MG63 (cell line): ENCODE measurements around the gene SMIM1. TPM values are rescaled to one million over a fixed set of nuclear protein-coding genes. Genes with fewer than 3 reads are reported as not detected.

Experiments
- DNase-seq: peaks from one replicate; pipeline ENCODE4 v3.0.0-alpha.2; 2020
- H3K27me3 ChIP-seq: fragments of 250-450 bp; sonication (Bioruptor Pico); 2 replicates; pipeline ENCODE4 v1.5.1; 2020; ENCODE audit warnings: mild to moderate bottlenecking, moderate library complexity
- H3K36me3 ChIP-seq: fragments of 250-450 bp; sonication (Bioruptor Pico); 2 replicates; pipeline ENCODE4 v1.5.1; 2020; ENCODE audit warnings: mild to moderate bottlenecking, moderate library complexity
- H3K4me3 ChIP-seq: fragments of 250-450 bp; sonication (Bioruptor Pico); 2 replicates; pipeline ENCODE4 v1.5.1; 2020; ENCODE audit warnings: mild to moderate bottlenecking, moderate library complexity
- H3K9me3 ChIP-seq: fragments of 250-450 bp; sonication (Bioruptor Pico); 2 replicates; pipeline ENCODE4 v1.5.1; 2020; ENCODE audit warnings: mild to moderate bottlenecking, moderate library complexity
- total RNA-seq: library from RNA; depleted of rRNA; stranded (reverse); fragments of >200 nt; shearing (Covaris generic); gene quantifications from 2 replicates; pipeline ENCODE4 v1.2.3, GENCODE V29; 2014; ENCODE audit warnings: low replicate concordance; rRNA removed

SMIM1 gene
- total RNA-seq, 1 experiment from 2014 or later = not detected

- Histone ChIP-seq H3K4me3 (no peak overlapping the region), H3K36me3 (peaks cover 4% of the 10 kb centered on the region; the same call in 1 of the 2 replicates), H3K27me3 (no peaks in the 10 kb centered on the region), H3K9me3 (no peaks in the 10 kb centered on the region)
- DNase-seq = no peak
These were observed 44.7 kb downstream of the SMIM1 start for GRCh38 chr1:3817138-3817740.

GRCh38 chr1:3817821-3818597 lies 45.5 kb downstream of the SMIM1 start:
- no peak for DNase-seq
- H3K27me3 ChIP-seq = no peaks in the 10 kb centered on the region

GRCh38 chr1:3819771-3820200 lies 47.2 kb downstream of the SMIM1 start:
- Histone ChIP-seq H3K4me3 (no peak overlapping the region), H3K36me3 (peaks cover 3% of the 10 kb centered on the region; the same call in 1 of the 2 replicates)
- no peak for DNase-seq

More at GRCh38 chr1:3817821-3818597, 45.5 kb downstream of the SMIM1 start:
- no peak overlapping the region for H3K4me3 ChIP-seq
- peaks cover 4% of the 10 kb centered on the region; the same call in 1 of the 2 replicates for H3K36me3 ChIP-seq
- H3K9me3 ChIP-seq = no peaks in the 10 kb centered on the region

GRCh38 chr1:3820316-3820715 lies 47.8 kb downstream of the SMIM1 start:
- H3K9me3 ChIP-seq = no peaks in the 10 kb centered on the region
- H3K4me3 ChIP-seq = no peak overlapping the region
- no peak for DNase-seq
- no peaks in the 10 kb centered on the region; the same call in 1 of the 2 replicates for H3K36me3 ChIP-seq
- no peaks in the 10 kb centered on the region for H3K27me3 ChIP-seq

More at GRCh38 chr1:3819771-3820200, 47.2 kb downstream of the SMIM1 start:
- H3K27me3 ChIP-seq = no peaks in the 10 kb centered on the region
- H3K9me3 ChIP-seq = no peaks in the 10 kb centered on the region

- DNase-seq = no peak
- Histone ChIP-seq H3K4me3 (no peak overlapping the region), H3K9me3 (no peaks in the 10 kb centered on the region), H3K27me3 (no peaks in the 10 kb centered on the region), H3K36me3 (no peaks in the 10 kb centered on the region; the same call in 1 of the 2 replicates)
These were observed 48.5 kb downstream of the SMIM1 start for GRCh38 chr1:3821004-3821403.

GRCh38 chr1:3821447-3821846 lies 48.9 kb downstream of the SMIM1 start:
- no peak for DNase-seq
- Histone ChIP-seq H3K9me3 (no peaks in the 10 kb centered on the region), H3K36me3 (no peaks in the 10 kb centered on the region; the same call in 1 of the 2 replicates), H3K27me3 (no peaks in the 10 kb centered on the region), H3K4me3 (no peak overlapping the region)

GRCh38 chr1:3821908-3822307 lies 49.4 kb downstream of the SMIM1 start:
- H3K36me3 ChIP-seq = no peaks in the 10 kb centered on the region; the same call in 1 of the 2 replicates
- H3K9me3 ChIP-seq = no peaks in the 10 kb centered on the region
- H3K27me3 ChIP-seq = no peaks in the 10 kb centered on the region
- DNase-seq = no peak
- H3K4me3 ChIP-seq = no peak overlapping the region

GRCh38 chr1:3822421-3822820 lies 49.9 kb downstream of the SMIM1 start:
- Histone ChIP-seq H3K27me3 (no peaks in the 10 kb centered on the region), H3K4me3 (no peak overlapping the region), H3K36me3 (no peaks in the 10 kb centered on the region; the same call in 1 of the 2 replicates)

GRCh38 chr1:3824650-3825049 lies 52.1 kb downstream of the SMIM1 start:
- no peak for DNase-seq
- H3K36me3 ChIP-seq = no peaks in the 10 kb centered on the region; the same call in 1 of the 2 replicates
- H3K4me3 ChIP-seq = no peak overlapping the region
- no peaks in the 10 kb centered on the region for H3K9me3 ChIP-seq
- H3K27me3 ChIP-seq = no peaks in the 10 kb centered on the region

More at GRCh38 chr1:3822421-3822820, 49.9 kb downstream of the SMIM1 start:
- H3K9me3 ChIP-seq = no peaks in the 10 kb centered on the region
- no peak for DNase-seq

- no peak for DNase-seq
- Histone ChIP-seq H3K27me3 (no peaks in the 10 kb centered on the region), H3K36me3 (peaks cover 3% of the 10 kb centered on the region), H3K9me3 (no peaks in the 10 kb centered on the region), H3K4me3 (no peak overlapping the region)
These were observed 52.8 kb downstream of the SMIM1 start for GRCh38 chr1:3825356-3825755.

Other genes with a start within 250 kb of the SMIM1 start
- 121 and 198 TPM in 2 replicates for gene MEGF6, start 161.2 kb upstream of the SMIM1 start, total RNA-seq
- 32.4 and 34.5 TPM in 2 replicates for gene TPRG1L, start 147.7 kb upstream of the SMIM1 start, total RNA-seq
- gene WRAP73, start 122.6 kb upstream of the SMIM1 start, total RNA-seq = 37.6 and 52.7 TPM in 2 replicates
- gene TP73, start 120.2 kb upstream of the SMIM1 start, total RNA-seq = 3.1 and 8.3 TPM in 2 replicates
- gene CCDC27, start 20.3 kb upstream of the SMIM1 start, total RNA-seq = not detected in 2 replicates
- 52.4 and 71.1 TPM in 2 replicates for gene LRRC47, start 23.7 kb downstream of the SMIM1 start, total RNA-seq
- 4.9 TPM in 2 replicates for gene CEP104, start 84.5 kb downstream of the SMIM1 start, total RNA-seq
- 12.7 and 19.1 TPM in 2 replicates for gene DFFB, start 84.7 kb downstream of the SMIM1 start, total RNA-seq
- gene C1orf174, start 127.5 kb downstream of the SMIM1 start, total RNA-seq = 49.3 and 61.2 TPM in 2 replicates